GM12892 (cell line): ENCODE results near the gene ENHO.

Source experiments
- DNase-seq: peaks from one replicate; pipeline ENCODE4 v3.0.0; 2011; ENCODE audit not compliant: insufficient read length
- FAIRE-seq: peaks from 2 replicates; lab custom pipeline; 2011; peaks lifted over from hg19 to GRCh38; lab: Jason Lieb, UNC
- POLR2A ChIP-seq: IDR thresholded peaks from 2 replicates; pipeline ENCODE4 v1.6.1; 2011; ENCODE audit warnings: low read depth, low read length, control low read depth
- POLR2AphosphoS5 ChIP-seq: IDR thresholded peaks from 2 replicates; pipeline ENCODE4 v1.6.1; 2011; ENCODE audit warnings: low read depth, low read length, control low read depth
- TAF1 ChIP-seq: IDR thresholded peaks from 2 replicates; pipeline ENCODE4 v1.6.1; 2011; ENCODE audit warnings: low read depth, mild to moderate bottlenecking, control low read depth, low read length, borderline replicate concordance

Gene ENHO

DNA sequence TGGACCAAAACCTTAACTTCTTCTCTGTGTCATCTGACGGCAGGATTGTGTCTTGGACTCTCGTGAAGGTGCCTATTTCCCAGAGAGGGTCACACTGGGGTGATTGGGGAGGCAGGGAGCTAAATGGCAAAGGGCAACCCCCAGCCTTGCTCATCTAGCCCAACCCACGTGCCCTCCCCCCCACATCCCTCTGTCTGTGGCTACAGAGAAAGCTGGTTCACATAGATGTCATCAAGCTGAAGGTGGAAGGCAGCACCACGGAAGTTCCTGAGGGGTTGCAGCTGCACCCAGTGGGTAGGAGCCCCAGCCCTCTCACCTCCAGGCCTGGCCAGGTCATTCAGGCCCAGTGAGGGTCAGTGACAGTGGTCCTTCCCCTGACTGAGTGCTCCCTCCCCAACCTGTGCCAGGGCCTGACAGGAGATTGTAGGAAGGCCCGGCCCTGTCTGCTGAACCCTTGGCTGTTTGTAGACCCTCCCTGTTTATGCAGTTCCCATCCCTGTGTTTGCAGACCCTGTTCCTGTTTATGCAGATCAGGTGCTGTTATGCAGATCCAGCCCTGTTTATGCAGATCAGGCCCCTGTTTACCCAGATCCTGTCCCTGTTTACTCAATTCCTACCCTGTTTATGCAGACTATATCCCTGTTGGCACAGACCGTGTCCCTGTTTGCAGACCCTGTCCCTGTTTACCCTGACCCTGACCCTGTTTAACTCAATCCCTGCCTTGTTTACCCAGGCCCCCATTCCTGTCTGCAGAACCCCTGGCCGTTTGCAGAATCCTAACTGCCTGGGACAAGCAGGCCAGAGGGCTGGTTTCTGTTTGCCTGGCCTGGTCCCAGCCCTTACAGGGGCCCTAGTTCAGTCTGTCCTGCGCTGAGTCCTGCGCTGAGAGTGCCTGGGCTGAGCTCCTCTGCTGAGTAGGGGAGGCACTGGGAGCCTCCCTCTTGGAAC is 10.4 kb downstream of the ENHO start:
- no peak for DNase-seq
- TF ChIP-seq POLR2AphosphoS5 = no peak
- TF ChIP-seq POLR2A = no peak
- no peak for TF ChIP-seq TAF1
- no peak for FAIRE-seq

DNA sequence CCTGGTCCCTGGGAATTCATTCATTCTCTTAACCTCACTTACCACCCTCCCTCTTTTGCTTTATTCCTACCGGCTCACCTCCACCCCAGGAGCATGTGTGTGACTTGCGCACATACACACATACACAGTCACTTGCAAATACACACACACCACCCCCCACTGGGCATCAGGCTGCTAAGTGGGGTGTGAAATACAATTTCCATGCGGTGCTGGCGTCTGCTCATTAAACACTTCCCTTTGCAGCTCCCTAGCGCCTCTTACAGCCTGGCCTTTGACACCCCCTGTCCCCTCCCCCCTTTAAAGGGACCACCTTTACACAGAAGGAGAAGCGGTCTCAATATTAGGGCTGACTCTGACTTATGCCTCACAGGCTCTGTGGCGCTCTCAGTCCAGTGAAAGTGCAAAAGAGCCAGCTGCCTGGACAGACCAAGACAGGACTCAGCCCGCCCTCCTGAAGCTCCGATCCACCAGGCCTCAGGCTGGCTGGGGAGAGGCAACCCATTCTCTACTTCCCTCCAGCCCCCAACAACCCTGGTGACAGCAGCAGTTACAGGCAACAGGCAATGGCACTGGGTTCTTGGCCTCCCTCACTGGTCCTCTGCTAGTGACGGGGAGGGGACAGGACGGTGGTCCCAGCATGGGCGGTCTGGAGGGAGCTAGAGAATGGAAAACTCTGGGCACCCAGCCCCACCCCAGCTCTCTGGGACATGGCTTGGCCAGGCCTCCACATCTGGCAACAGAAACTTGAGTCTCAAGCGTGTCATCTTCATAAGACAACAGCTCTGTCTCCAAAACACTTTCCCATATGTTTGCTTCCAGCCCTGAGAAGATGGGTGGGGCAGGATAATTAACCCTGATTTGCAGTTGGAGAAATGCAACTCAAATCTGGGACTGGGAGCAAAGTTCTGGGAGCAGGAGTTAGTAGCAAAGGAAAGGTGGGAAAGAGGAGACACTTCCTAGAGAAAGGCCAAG is 12.0 kb downstream of the ENHO start:
- FAIRE-seq = no peak
- DNase-seq = no peak
- TF ChIP-seq POLR2A (no peak), POLR2AphosphoS5 (no peak), TAF1 (no peak)

DNA sequence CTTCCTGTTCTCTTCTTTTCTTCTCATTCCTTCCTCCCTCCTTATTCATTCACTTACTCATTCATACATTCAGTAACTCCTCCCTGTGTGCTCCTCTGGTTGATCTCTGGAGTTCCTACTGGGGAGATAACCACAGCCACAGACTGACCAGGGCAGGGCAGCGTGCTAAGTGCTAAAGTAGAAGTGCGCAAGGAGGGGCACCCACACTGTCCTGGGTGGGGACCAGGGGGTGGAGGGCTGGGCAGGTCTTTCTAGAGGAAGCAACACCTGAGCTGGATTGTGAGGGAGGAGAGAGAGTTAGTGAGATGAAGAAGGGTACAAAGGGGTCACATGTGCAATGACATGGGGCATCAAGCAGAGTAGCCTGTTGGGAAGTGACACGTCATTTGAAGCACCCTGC is 13.8 kb downstream of the ENHO start:
- DNase-seq (no peak), FAIRE-seq (no peak)
- TF ChIP-seq TAF1 (no peak), POLR2A (no peak), POLR2AphosphoS5 (no peak)

DNA sequence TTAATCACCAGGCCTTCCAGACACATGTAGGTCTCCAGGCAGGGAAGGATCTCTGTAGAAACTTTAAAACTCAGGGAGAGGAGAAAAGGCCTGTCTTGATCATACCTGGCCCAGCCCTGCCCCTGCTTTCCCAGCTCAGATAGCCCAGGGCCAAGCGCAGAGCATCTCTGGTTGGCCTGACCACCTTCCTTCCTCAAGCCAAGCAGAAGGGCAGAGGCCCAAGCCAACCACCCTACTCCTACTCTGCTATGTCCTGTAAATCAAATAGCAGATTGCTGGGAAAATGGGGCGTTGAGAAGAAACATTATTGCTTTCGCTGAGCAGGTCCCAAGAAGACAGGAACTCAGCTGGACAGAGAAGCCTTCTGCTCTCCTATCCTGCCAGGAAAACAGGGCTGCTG is 14.3 kb downstream of the ENHO start:
- DNase-seq (no peak), FAIRE-seq (no peak)
- TF ChIP-seq POLR2AphosphoS5 = no peak
- no peak for TF ChIP-seq POLR2A
- TF ChIP-seq TAF1 = no peak

DNA sequence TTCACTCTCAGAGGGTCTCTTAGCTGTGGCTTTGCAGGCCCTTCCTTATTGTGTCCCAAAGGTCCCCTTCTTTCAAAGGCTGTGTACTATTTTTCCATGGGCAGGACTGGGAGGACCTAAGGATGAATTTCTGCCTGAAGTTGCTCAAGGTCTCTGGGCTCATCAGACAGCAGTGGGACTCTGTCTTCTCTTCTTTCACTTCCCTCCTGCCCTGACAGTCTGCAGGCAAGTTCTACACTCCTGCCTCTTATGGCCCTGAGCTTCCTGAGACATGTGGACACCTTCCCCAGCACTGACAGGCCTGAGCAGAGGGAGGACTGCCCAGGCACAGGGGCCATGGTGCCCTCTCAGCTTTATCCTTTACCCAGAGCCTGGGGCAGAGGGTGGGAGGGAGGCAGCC is 14.8 kb downstream of the ENHO start:
- FAIRE-seq (no peak), DNase-seq (no peak)
- no peak for TF ChIP-seq TAF1
- no peak for TF ChIP-seq POLR2AphosphoS5
- no peak for TF ChIP-seq POLR2A

DNA sequence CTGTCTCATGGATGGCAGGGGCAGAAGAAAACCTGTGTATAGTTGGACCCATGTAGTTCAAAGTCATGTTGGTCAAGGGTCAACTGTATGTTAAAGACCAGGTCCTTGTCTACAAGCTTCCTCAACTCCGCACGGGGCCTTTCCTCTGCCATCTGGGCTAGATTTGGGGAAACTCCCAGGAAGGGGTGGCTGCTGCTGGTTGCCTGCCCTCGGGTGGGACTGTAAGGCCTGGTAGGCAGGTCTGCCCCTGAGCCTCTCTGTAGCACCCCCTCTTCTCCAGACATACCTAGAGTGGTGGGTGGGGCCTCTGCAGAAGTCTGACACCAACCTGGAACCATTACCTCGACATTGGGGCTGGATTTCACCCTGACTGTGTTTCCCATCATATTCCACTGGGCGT is 15.2 kb downstream of the ENHO start:
- no peak for DNase-seq
- no peak for FAIRE-seq
- TF ChIP-seq POLR2AphosphoS5 = no peak
- TF ChIP-seq TAF1 = no peak
- TF ChIP-seq POLR2A = no peak

DNA sequence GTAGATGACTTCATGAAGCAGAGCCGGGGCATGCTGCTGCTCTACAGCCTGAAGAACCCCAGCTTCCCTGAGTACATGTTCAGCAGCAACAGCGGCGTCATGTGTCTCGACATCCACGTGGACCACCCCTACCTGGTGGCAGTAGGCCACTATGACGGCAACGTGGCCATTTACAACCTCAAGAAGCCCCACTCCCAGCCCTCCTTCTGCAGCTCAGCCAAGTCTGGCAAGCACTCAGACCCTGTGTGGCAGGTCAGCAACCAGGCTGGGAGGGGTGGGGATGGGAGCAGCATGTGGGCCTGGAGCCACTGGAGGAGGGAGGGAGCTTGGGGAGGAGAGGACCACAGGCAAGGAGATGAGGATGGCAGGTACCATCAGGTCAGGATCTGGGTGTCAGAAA is 16.2 kb downstream of the ENHO start:
- no peak for DNase-seq
- no peak for TF ChIP-seq POLR2AphosphoS5
- no peak for TF ChIP-seq POLR2A
- no peak for TF ChIP-seq TAF1
- FAIRE-seq = no peak

DNA sequence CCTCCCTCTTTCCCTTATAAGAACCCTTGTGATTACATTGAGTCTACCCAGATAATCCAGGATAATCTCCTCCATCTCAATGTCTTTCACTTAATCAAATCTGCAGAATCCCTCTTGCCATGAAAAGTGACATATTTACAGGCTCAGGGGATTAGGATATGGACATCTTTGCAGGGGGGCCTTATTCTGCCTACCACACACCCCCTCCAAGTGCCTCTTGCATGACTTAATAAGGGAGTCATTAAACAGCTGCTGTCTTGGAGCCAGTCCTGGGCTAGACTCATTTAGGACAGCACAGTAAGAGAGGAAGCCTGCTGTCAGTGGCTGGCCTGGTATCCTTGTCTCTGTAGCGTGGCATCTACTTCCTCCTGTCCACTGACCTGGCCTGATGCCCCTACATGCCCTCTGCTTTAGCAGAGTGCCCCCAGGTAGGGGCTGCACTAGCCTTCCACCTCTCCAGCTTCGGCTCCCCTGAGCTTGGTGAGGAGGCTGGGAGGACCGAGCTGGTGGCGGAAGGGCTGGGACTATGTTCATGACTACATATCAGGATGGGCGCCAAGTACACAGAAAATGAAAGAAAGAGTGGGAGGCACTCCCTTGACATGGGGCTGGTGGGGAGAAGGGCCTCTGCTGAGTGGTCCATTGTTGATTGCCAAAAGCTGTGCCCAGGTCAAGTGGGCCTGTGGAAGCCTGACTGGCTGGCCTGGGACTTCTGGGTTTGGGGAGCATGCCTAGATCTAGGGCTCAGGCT is 17.2 kb downstream of the ENHO start:
- DNase-seq = no peak
- no peak for FAIRE-seq
- TF ChIP-seq POLR2A (no peak), TAF1 (no peak), POLR2AphosphoS5 (no peak)

DNA sequence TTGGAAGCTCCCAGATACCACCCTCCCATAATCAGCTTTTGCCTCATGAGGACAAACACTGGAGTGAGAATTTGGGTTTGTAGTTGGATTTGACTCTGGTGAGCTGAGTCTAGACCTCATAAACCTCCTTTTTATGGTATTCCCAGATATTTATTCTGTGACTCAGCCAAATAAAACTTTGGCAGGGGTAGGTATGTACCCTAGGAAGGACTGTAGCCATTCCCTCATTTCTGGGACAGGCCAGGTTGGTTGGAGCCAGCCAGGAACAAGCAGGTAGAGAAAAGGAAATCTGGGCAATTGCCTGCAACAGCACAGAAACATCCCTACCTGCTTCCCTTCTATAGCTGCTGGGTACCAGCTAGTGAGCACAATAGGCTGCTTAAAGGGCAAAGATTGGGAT is 19.4 kb downstream of the ENHO start:
- no peak for FAIRE-seq
- no peak for DNase-seq
- TF ChIP-seq POLR2A (no peak), TAF1 (no peak), POLR2AphosphoS5 (no peak)

DNA sequence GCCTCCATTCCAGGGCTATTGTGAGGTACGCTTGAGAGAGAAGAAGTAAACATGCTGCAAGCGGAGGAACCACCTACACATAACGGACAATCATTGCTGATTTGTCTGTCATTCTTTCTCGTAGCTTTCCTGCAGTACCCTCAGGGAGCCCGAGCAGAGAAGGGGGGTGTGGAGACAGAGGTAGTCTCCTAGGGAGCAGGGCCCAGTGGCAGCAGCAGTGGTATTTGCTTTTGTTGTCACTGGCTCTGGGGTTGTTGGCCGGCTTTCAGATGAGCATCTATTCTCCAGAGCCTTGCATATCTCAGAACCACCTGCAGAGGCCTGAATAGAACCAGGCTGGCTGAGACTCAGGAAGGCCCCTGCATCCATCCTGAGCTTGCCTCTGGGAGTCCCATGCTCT is 19.9 kb downstream of the ENHO start:
- TF ChIP-seq TAF1 (no peak), POLR2A (no peak), POLR2AphosphoS5 (no peak)
- FAIRE-seq = no peak
- no peak for DNase-seq
